PC-3 (cell line): ENCODE results near the gene CRLF2. TPM values are rescaled to one million over a fixed set of nuclear protein-coding genes. Genes with fewer than 3 reads are reported as not detected.

Experiments used
- ATAC-seq: fragments of 200-7000 bp; cut with Tn5 transposase; 2 replicates; pipeline ENCODE4 v1.9.1; 2020; ENCODE audit warnings: mild to moderate bottlenecking, moderate library complexity
- BruUV-seq: library from RNA; stranded (reverse); fragments of 400-500 nt; replicated peaks from 2 replicates; lab custom pipeline; 2021; lab: Mats Ljungman, UMichigan
- CTCF ChIA-PET: fragments of 300-600 bp; sonication (Branson Sonifier 250); formaldehyde crosslinking; loops from one replicate; lab custom pipeline; 2022; ENCODE audit warnings: antibody characterized with exemption; lab: Charles Lee
- POLR2A ChIA-PET: fragments of 300-600 bp; sonication (Branson Sonifier 250); formaldehyde crosslinking; loops from one replicate; lab custom pipeline; 2022; ENCODE audit warnings: antibody characterized with exemption; ENCODE audit not compliant: unreplicated experiment; lab: Charles Lee
- DNase-seq: peaks from one replicate; pipeline ENCODE4 v3.0.0-alpha.2; 2015
- H2AFZ ChIP-seq: fragments of 300-600 bp; sonication (generic); 2 replicates; pipeline ENCODE4 v1.6.0; 2016; ENCODE audit warnings: antibody characterized with exemption, low read length
- H3F3A ChIP-seq: fragments of 300-600 bp; sonication (generic); one replicate; pipeline ENCODE4 v1.6.0; 2017; ENCODE audit warnings: antibody characterized with exemption, low read length, control low read depth, mild to moderate bottlenecking; ENCODE audit not compliant: unreplicated experiment
- H3K27ac ChIP-seq: fragments of 300-600 bp; sonication (generic); 2 replicates; pipeline ENCODE4 v1.5.1; 2016; ENCODE audit warnings: mild to moderate bottlenecking, low read length
- H3K27me3 ChIP-seq: fragments of 300-600 bp; sonication (generic); 2 replicates; pipeline ENCODE4 v1.6.1; 2016; ENCODE audit warnings: low read length, mixed read lengths
- H3K36me3 ChIP-seq: fragments of 300-600 bp; sonication (generic); 2 replicates; pipeline ENCODE4 v1.6.1; 2016; ENCODE audit warnings: low read depth, mixed run types, low read length, mixed read lengths
- H3K4me1 ChIP-seq: fragments of 300-600 bp; sonication (generic); 2 replicates; pipeline ENCODE4 v1.5.1; 2016; ENCODE audit warnings: low read length; ENCODE audit not compliant: insufficient read depth
- H3K4me2 ChIP-seq: fragments of 300-600 bp; sonication (generic); 2 replicates; pipeline ENCODE4 v1.6.0; 2016; ENCODE audit warnings: low read length
- H3K4me3 ChIP-seq: fragments of 300-600 bp; sonication (generic); 2 replicates; pipeline ENCODE4 v1.5.1; 2016; ENCODE audit warnings: mild to moderate bottlenecking, low read length, mixed read lengths
- H3K79me2 ChIP-seq: fragments of 300-600 bp; sonication (generic); 2 replicates; pipeline ENCODE4 v1.6.1; 2017; ENCODE audit warnings: low read length, mixed read lengths
- H3K9ac ChIP-seq: fragments of 300-600 bp; sonication (generic); 2 replicates; pipeline ENCODE4 v1.6.0; 2016; ENCODE audit warnings: mild to moderate bottlenecking, low read length
- H3K9me2 ChIP-seq: fragments of 300-600 bp; sonication (generic); replicated peaks from 2 replicates; pipeline ENCODE4 v1.6.1; 2016; ENCODE audit warnings: mixed run types, low read length, mixed read lengths
- H3K9me3 ChIP-seq: fragments of 300-600 bp; sonication (generic); 2 replicates; pipeline ENCODE4 v1.6.1; 2016; ENCODE audit warnings: low read length, mixed read lengths
- H4K20me1 ChIP-seq: fragments of 300-600 bp; sonication (generic); 2 replicates; pipeline ENCODE4 v1.6.1; 2016; ENCODE audit warnings: low read length, mixed read lengths
- CTCF ChIP-seq: fragments of 300-600 bp; sonication (generic); conservative IDR thresholded peaks from 2 replicates; pipeline ENCODE4 v1.5.1; 2017; ENCODE audit warnings: antibody characterized with exemption, low read depth, mild to moderate bottlenecking, low read length
- EZH2 ChIP-seq: fragments of 300-600 bp; sonication (generic); IDR thresholded peaks from one replicate; pipeline ENCODE4 v1.6.1; 2017; ENCODE audit warnings: antibody characterized with exemption, mild to moderate bottlenecking, low read length; ENCODE audit not compliant: unreplicated experiment
- EZH2phosphoT487 ChIP-seq: fragments of 300-600 bp; sonication (generic); IDR thresholded peaks from 2 replicates; pipeline ENCODE4 v1.6.1; 2018; ENCODE audit warnings: mild to moderate bottlenecking, antibody characterized with exemption, low read length, borderline replicate concordance
- intact Hi-C: fragments of 100-400 bp; cut with micrococcal nuclease; formaldehyde crosslinking; loops from 2 replicates; pipeline ENCODE4 v1.9.0; 2023
- total RNA-seq: library from RNA; depleted of rRNA; stranded (reverse); fragments of >200 nt; gene quantifications from 2 replicates; pipeline ENCODE4 v1.2.3, GENCODE V29; 2014

CRLF2 gene
- total RNA-seq, 1 experiment from 2014 or later, result not detected

- Histone ChIP-seq H3K9me3 (no peaks in the 10 kb centered on the region), H3K27ac (no peak overlapping the region), H4K20me1 (no peaks in the 10 kb centered on the region), H3K4me2 (no peak overlapping the region), H3K4me3 (no peak overlapping the region), H3K79me2 (no peaks in the 10 kb centered on the region), H3K27me3 (peaks cover 19% of the 10 kb centered on the region), H2AFZ (no peak overlapping the region), H3K9ac (no peak overlapping the region), H3K9me2 (no peaks in the 10 kb centered on the region), H3F3A (no peaks in the 10 kb centered on the region), H3K4me1 (no peaks in the 10 kb centered on the region), H3K36me3 (no peaks in the 10 kb centered on the region)
- POLR2A ChIA-PET, result no interaction called here
- BruUV-seq, result no TSS peak
- intact Hi-C loops, result no loop called here
- no peak for TF ChIP-seq CTCF
- TF ChIP-seq EZH2, result no peak
- no peak for TF ChIP-seq EZH2phosphoT487
- DNase-seq (no peak), ATAC-seq (no peak)
- CTCF ChIA-PET, result no interaction called here
Measured at GRCh38 chrX:1151378-1152077, 60.9 kb downstream of the CRLF2 start.

- no peak for TF ChIP-seq CTCF
- TF ChIP-seq EZH2phosphoT487, result no peak
- no peak for TF ChIP-seq EZH2
- Histone ChIP-seq H3K4me3 (no peak overlapping the region), H3K4me2 (no peak overlapping the region), H3K36me3 (no peaks in the 10 kb centered on the region), H4K20me1 (no peaks in the 10 kb centered on the region), H3F3A (no peaks in the 10 kb centered on the region), H3K9ac (no peak overlapping the region), H3K9me2 (no peaks in the 10 kb centered on the region), H3K4me1 (no peaks in the 10 kb centered on the region), H3K27ac (no peak overlapping the region), H3K79me2 (no peaks in the 10 kb centered on the region), H3K27me3 (peaks cover 19% of the 10 kb centered on the region), H2AFZ (no peak overlapping the region), H3K9me3 (no peaks in the 10 kb centered on the region)
- POLR2A ChIA-PET, result no interaction called here
- DNase-seq (no peak), ATAC-seq (no peak)
- intact Hi-C loops, result no loop called here
- CTCF ChIA-PET, result no interaction called here
- BruUV-seq, result no TSS peak
Measured at GRCh38 chrX:1150569-1151347, 61.7 kb downstream of the CRLF2 start.
